DND-41 (cell line): ENCODE measurements around the gene KRTAP12-1.

ENCODE experiments used
- CTCF ChIP-seq: IDR thresholded peaks from 2 replicates; pipeline ENCODE4 v1.5.1; 2012; ENCODE audit warnings: borderline replicate concordance, low read length, moderate library complexity, mild to moderate bottlenecking; ENCODE audit not compliant: poor library complexity, severe bottlenecking; ENCODE audit errors: extremely low read depth
- EZH2 ChIP-seq: IDR thresholded peaks from 3 replicates; pipeline ENCODE4 v1.6.1; 2012; ENCODE audit warnings: borderline replicate concordance, low read depth, mild to moderate bottlenecking, moderate library complexity, low read length, inconsistent platforms; ENCODE audit not compliant: severe bottlenecking

GRCh38 chr21:44687671-44688070, 5.7 kb upstream of the KRTAP12-1 start:
- TF ChIP-seq CTCF (no peak), EZH2 (no peak)
